HG03196 (cell line): ENCODE results near the gene DCAF6.

ENCODE experiments used
- ATAC-seq: cut with Tn5 transposase; IDR thresholded peaks from one replicate; pipeline ENCODE4 v1.9.1; 2021; ENCODE audit not compliant: unreplicated experiment

DCAF6 gene

DNA sequence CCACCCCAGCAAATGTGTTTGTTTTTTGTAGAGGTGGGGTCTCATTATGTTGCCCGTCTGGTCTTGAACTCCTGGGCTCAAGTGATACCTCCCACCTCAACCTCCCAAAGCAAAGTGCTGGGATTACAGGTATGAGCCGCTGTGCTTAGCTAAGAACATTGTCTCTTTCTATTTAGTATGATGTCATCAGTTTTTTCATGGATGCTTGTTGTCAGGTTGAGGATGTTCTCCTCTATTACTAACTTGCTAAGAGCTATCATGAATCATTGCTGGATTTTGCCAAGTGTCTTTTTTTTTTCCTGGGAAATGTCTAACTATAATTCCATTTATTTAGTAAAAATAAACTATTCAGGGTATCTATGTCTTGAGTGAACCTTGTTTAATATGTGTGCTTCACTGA lies 19.4 kb downstream of the DCAF6 start:
- no peak for ATAC-seq

- no peak for ATAC-seq
Measured at GRCh38 chr1:167957710-167958109, 21.2 kb downstream of the DCAF6 start.

GRCh38 chr1:167964646-167965045 lies 28.2 kb downstream of the DCAF6 start:
- no peak for ATAC-seq

DNA sequence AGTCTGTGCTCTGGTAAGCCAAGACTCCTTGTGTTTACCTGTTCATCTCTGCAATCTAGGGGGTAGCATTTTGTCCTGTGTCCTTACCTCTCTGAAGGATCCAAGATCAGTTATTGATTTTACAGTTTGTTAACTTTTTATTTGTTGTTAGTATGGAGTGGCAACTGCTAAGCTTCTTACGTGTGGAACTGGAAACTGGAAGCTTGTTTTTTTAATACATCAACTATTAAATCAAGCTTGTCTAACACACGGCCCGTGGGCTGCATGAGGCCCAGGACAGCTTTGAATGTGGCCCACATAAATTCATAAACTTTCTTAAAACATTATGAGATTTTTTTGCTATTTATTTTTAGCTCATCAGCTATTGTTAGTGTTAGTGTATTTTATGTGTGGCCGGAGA lies 29.6 kb downstream of the DCAF6 start:
- no peak for ATAC-seq

- no peak for ATAC-seq
Measured at GRCh38 chr1:167968569-167968968, 32.1 kb downstream of the DCAF6 start.

DNA sequence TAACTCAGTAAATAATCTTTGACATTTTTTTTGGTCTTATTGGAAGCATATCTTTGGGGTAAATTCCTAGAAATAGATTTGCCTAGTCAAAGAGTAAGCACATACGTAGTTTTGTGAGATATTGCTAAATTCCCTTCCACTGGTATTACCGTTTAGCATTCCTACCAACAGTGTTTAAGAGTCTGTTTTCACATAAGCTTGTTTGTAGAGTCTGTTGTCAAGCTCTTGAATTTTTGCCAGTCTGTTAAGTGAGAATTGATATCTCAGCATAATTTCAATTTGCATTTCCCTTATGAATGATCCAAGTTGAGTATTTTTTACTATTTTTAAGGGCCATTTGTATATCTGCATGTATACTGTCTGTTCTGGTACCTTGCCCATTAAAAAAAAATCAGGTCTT lies 37.3 kb downstream of the DCAF6 start:
- no peak for ATAC-seq

- no peak for ATAC-seq
Measured at GRCh38 chr1:167974698-167975097, 38.2 kb downstream of the DCAF6 start.

DNA sequence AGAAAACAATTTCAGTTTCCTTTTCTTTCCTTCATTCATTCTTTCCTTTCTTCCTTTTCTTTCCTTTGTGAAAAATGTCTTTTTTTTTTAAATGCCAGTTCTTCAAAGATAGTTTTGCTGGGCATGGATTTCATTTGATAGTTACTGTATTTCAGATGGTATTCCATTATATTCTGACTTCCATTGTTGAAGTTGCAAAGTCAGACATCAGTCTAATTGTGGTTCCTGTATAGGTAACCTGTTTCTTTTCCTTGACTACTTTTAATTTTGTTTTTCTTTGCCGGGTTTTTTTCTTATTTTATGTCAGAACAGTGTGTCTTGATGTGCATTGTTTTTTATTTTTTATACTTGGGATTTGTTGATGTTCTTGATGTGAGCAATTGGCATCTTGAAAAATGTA lies 40.8 kb downstream of the DCAF6 start:
- no peak for ATAC-seq

DNA sequence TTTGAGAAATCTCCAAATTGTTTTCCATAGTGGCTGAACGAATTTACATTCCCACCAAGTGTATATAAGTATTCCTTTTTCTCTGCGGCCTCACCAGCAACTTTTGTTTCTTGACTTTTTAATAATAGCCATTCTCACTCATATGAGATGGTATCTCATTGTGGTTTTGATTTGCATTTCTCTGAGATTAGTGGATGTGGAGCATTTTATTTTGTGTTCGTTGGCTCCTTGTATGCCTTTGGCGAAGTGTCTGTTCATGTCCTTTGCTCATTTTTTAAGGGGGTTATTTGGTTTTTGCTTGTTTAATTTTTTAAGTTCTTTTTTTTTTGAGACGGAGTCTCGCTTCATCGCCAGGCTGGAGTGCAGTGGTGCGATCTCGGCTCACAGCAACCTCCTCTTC lies 45.5 kb downstream of the DCAF6 start:
- no peak for ATAC-seq

- no peak for ATAC-seq
Measured at GRCh38 chr1:167983797-167984420, 47.4 kb downstream of the DCAF6 start.

GRCh38 chr1:167984886-167985489 lies 48.5 kb downstream of the DCAF6 start:
- no peak for ATAC-seq

- ATAC-seq = no peak
Measured at GRCh38 chr1:167987174-167987573, 50.7 kb downstream of the DCAF6 start.

GRCh38 chr1:167991546-167991945 lies 55.1 kb downstream of the DCAF6 start:
- ATAC-seq = no peak

DNA sequence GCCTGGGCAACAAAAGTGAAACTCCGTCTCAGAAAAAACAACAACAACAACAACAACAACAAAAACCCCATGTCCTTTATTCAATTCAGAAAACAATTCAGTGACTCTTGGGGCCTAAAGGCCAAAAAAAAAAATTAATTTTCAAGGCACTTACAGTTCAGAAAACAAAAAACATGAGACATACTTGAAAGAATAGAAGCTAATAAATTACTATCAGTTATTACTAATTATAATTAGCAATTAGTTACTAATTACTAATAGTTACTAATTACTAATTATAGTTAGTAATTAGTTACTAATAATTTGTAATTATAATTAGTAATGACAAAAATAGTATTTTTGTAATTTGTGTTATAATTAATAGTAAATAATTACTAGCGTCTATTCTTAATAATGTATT lies 57.2 kb downstream of the DCAF6 start:
- ATAC-seq = no peak

GRCh38 chr1:167994560-167994959 lies 58.1 kb downstream of the DCAF6 start:
- ATAC-seq = no peak

GRCh38 chr1:167995038-167995437 lies 58.6 kb downstream of the DCAF6 start:
- ATAC-seq = no peak

DNA sequence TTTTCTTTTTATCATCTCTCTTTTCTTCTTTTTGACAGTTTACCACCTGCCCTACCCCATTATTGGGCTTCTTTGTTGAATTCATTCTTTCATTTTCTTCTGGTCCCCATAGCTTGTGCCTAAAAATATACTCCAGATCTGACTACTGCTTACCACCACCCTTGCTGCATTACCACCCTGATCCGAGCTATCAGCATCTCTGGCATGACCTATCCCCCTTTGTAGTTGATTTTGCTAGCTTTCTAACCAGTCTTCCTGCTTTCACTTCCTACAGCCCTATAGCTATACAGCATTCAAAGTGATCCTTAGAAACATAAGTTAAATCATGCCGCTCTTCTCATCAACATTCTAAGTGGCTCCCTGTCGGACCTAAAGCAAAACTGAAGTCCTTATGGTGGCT lies 59.8 kb downstream of the DCAF6 start:
- ATAC-seq = no peak

DNA sequence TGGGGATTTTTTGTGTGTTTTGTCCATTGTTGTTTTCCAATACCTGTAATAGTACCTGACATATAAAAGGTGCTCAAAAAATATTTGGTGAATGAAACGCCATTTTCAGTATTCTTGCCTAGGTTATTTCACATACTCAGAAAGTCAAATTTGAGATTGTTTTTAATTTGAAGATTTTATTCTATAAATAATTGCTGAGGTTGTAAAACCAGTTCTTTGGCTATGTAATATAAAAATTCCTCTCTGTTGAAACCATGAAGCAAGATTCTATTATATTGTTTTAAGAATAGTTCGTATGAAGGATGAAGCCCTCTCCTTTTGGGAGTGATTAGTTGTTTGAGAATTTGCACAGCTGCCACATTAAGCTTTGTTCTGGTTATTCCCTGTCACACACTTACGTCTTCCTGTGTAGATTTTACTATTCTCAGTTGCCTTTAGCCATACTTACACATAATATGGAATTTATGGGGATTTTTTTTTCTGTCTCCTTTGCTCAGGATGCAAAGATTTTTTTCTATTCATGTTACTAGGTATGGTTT lies 60.6 kb downstream of the DCAF6 start:
- ATAC-seq = no peak

- ATAC-seq = no peak
Measured at GRCh38 chr1:167999877-168000276, 63.4 kb downstream of the DCAF6 start.

GRCh38 chr1:168000656-168001055 lies 64.2 kb downstream of the DCAF6 start:
- ATAC-seq = no peak

- no peak for ATAC-seq
Measured at GRCh38 chr1:168001213-168001612, 64.7 kb downstream of the DCAF6 start.

- ATAC-seq = no peak
Measured at GRCh38 chr1:168004531-168004930, 68.0 kb downstream of the DCAF6 start.

GRCh38 chr1:168005529-168005928 lies 69.0 kb downstream of the DCAF6 start:
- no peak for ATAC-seq
